Stimulated activated naive CD8-positive, alpha-beta T cell treated with anti-CD3 and anti-CD28 coated beads, Interleukin-15, Interleukin-2, amounts not matched to agents 100 U/mL and 50 U/mL, for 24 hours (primary cell): Measurements from ENCODE around the gene AGPAT3.

Experiments
- ATAC-seq: fragments of 150-1000 bp; cut with Tn5 transposase; one replicate; pipeline ENCODE4 v1.10.0; 2021
- DNase-seq: peaks from one replicate; pipeline ENCODE4 v3.0.0; 2021

The AGPAT3 gene

GRCh38 chr21:44024257-44024656 is 159.2 kb downstream of the AGPAT3 start:
- no peak for ATAC-seq

GRCh38 chr21:44024887-44025353 is 159.9 kb downstream of the AGPAT3 start:
- no peak for DNase-seq

More at GRCh38 chr21:44024257-44024656, 159.2 kb downstream of the AGPAT3 start:
- no peak for DNase-seq

DNA sequence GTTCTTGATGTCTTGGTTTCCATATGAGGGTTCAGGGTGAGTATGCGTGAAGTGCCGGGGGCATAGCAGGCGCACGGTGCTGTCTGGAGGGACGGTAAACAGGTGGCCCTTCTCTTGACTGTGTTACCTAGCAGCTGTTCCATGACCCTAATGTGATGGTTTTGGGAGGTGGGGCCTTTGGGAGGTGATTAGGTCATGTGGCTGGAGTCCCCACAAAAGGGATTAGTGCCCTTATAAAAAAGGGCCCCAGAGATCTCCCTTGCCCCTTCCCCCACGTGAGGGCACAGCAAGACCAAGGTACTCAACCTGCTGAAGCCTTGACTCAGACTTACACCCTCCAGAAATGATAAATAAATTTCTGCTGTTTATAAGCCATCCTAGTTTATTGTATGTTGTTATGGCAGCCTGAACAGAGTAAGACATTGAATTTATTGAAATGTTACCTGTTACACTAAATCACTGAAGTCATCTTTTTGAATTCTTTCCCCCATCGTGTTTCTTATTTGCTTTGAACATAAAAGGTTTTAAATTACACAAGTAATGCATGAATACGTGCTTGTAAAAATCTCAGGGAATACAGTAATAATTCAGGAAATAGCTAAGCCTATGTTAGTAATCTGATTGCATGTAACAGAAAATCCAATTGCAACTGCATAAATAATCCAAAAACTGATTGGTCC is 162.7 kb downstream of the AGPAT3 start:
- no peak for ATAC-seq

More at GRCh38 chr21:44024887-44025353, 159.9 kb downstream of the AGPAT3 start:
- ATAC-seq: no peak

GRCh38 chr21:44028287-44028659 is 163.2 kb downstream of the AGPAT3 start:
- DNase-seq (no peak), ATAC-seq (no peak)

More for the DNA sequence above, 162.7 kb downstream of the AGPAT3 start:
- DNase-seq: no peak

GRCh38 chr21:44029460-44030087 is 164.6 kb downstream of the AGPAT3 start:
- DNase-seq (no peak), ATAC-seq (no peak)

GRCh38 chr21:44035244-44035643 is 170.2 kb downstream of the AGPAT3 start:
- no peak for ATAC-seq
- DNase-seq: no peak
